HG03521 (cell line): ENCODE measurements around the gene AFP.
"Not testable (repeated sequence)": the region's sequence is repeated elsewhere in the genome, so short reads cannot be mapped to it uniquely, and the experiment has no call there.

ENCODE experiments used
- ATAC-seq: cut with Tn5 transposase; IDR thresholded peaks from one replicate; pipeline ENCODE4 v1.9.1; 2021; ENCODE audit warnings: mild to moderate bottlenecking, moderate library complexity; ENCODE audit not compliant: unreplicated experiment

AFP gene

GRCh38 chr4:73435984-73436383 lies at the start of gene AFP:
AFP (plus strand) TSS chr4:73436221; CDS start chr4:73436263, 42 bp downstream.
- no peak for ATAC-seq

GRCh38 chr4:73387552-73387951 lies 48.5 kb upstream of the AFP start:
- no peak for ATAC-seq

- no peak for ATAC-seq
Observed at GRCh38 chr4:73388887-73389286, 47.1 kb upstream of the AFP start.

DNA sequence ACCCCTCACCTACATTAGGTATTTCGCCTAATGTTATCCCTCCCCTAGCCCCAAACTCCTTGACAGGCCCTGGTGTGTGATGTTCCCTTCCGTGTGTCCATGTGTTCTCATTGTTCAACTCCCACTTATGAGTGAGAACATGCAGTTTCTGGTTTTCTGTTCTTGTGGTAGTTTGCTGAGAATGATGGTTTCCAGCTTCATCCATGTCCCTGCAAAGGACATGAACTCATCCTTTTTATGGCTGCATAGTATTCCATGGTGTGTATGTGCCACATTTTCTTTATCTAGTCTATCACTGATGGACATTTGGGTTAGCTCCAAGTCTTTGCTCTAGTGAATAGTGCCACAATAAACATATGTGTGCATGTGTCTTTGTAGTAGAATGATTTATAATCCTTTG lies 46.4 kb upstream of the AFP start:
- ATAC-seq, result not testable (repeated sequence)

- ATAC-seq, result no peak
Observed at GRCh38 chr4:73391774-73392173, 44.2 kb upstream of the AFP start.

DNA sequence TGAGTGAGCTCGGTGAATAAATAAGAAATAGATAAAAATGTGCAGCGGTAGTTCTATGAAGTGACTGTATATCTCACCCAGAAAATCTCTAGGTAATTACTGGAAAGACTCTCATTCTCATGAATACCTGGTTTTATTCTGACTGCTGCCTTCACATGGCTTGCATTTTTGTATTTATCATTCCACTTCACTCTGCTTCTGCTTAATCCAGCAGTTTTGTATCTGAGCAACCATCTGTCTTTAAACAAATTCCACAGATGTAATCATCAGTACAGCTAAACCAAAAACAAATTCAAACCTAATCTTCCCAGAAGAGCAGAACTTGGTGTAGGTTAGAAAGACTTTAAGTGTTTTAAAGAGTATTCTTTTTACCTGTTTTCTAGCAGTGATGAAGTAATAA lies 43.1 kb upstream of the AFP start:
- no peak for ATAC-seq

DNA sequence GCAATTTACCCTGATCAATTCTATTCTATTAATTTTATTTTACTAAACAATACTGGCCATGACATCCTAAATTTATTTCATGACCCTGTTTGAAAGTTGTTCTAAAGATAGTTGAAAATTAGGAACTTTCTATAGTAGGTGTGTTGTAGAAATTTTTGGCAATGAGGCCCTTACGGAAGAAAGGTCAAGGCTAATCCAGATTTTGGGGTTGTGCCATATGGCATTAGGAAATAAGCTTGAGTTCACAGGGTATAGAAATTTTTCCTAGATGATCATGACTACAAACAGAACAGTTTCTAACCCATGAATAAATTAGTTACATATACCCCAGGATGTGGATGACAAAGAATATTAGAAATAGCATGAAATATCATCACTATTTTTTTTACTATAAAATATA lies 39.7 kb upstream of the AFP start:
- ATAC-seq, result no peak

- no peak for ATAC-seq
Observed at GRCh38 chr4:73396993-73397972, 38.7 kb upstream of the AFP start.

GRCh38 chr4:73401412-73401811 lies 34.6 kb upstream of the AFP start:
- no peak for ATAC-seq

GRCh38 chr4:73404042-73404441 lies 32.0 kb upstream of the AFP start, which contains the start of gene ALB:
ALB (plus strand) TSS chr4:73404287; CDS start chr4:73404328, 41 bp downstream.
- no peak for ATAC-seq

DNA sequence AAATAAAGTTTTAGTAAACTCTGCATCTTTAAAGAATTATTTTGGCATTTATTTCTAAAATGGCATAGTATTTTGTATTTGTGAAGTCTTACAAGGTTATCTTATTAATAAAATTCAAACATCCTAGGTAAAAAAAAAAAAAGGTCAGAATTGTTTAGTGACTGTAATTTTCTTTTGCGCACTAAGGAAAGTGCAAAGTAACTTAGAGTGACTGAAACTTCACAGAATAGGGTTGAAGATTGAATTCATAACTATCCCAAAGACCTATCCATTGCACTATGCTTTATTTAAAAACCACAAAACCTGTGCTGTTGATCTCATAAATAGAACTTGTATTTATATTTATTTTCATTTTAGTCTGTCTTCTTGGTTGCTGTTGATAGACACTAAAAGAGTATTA lies 31.6 kb upstream of the AFP start:
- no peak for ATAC-seq

GRCh38 chr4:73405138-73405537 lies 30.9 kb upstream of the AFP start:
- no peak for ATAC-seq

DNA sequence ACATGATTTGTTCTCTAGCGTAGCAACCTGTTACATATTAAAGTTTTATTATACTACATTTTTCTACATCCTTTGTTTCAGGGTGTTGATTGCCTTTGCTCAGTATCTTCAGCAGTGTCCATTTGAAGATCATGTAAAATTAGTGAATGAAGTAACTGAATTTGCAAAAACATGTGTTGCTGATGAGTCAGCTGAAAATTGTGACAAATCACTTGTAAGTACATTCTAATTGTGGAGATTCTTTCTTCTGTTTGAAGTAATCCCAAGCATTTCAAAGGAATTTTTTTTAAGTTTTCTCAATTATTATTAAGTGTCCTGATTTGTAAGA lies 29.5 kb upstream of the AFP start:
- no peak for ATAC-seq

DNA sequence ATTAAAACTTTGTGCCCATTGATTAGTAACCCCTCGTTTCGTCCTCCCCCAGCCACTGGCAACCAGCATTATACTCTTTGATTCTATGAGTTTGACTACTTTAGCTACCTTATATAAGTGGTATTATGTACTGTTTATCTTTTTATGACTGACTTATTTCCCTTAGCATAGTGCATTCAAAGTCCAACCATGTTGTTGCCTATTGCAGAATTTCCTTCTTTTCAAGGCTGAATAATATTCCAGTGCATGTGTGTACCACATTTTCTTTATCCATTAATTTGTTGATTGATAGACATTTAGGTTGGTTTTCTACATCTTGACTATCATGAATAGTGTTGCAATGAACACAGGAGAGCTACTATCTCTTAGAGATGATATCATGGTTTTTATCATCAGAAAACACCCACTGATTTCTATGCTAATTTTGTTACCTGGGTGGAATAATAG lies 28.8 kb upstream of the AFP start:
- no peak for ATAC-seq

GRCh38 chr4:73408181-73408867 lies 27.7 kb upstream of the AFP start:
- ATAC-seq, result no peak

- ATAC-seq, result no peak
Observed at GRCh38 chr4:73409012-73409862, 26.8 kb upstream of the AFP start.

- no peak for ATAC-seq
Observed at GRCh38 chr4:73409978-73410548, 26.0 kb upstream of the AFP start.

GRCh38 chr4:73410916-73411730 lies 24.9 kb upstream of the AFP start:
- no peak for ATAC-seq

DNA sequence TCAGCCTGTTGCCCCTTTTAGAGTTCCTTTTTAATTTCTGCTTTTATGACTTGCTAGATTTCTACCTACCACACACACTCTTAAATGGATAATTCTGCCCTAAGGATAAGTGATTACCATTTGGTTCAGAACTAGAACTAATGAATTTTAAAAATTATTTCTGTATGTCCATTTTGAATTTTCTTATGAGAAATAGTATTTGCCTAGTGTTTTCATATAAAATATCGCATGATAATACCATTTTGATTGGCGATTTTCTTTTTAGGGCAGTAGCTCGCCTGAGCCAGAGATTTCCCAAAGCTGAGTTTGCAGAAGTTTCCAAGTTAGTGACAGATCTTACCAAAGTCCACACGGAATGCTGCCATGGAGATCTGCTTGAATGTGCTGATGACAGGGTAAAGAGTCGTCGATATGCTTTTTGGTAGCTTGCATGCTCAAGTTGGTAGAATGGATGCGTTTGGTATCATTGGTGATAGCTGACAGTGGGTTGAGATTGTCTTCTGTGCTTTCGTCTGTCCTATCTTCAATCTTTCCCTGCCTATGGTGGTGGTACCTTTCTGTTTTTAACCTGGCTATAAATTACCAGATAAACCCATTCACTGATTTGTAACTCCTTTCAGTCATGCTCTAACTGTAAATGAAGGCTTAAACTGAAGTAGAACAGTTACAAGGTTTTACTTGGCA lies 24.1 kb upstream of the AFP start:
- ATAC-seq, result no peak
